Psoas muscle (tissue), 8 donors: ENCODE results near the gene CLEC2L. TPM values are rescaled to one million over a fixed set of nuclear protein-coding genes. Genes with fewer than 3 reads are reported as not detected.

Source experiments
- ATAC-seq, 4 donors: fragments of 200-7000 bp; cut with Tn5 transposase; one replicate each; pipeline ENCODE4 v1.9.1; 2020; ENCODE audit warnings: moderate library complexity in 3 of 4, mild to moderate bottlenecking in 2 of 4
- DNase-seq, 2 donors: peaks; one replicate each; pipeline ENCODE4 v3.0.0-alpha.2; 2020
- H3K27ac ChIP-seq: fragments of 200-600 bp; one replicate; pipeline ENCODE4 v1.8.0; 2022
- H3K27me3 ChIP-seq, 3 donors: fragments of 200-600 bp in 1 of 3; one replicate each; pipeline versions ENCODE4 v1.6.1 to v1.8.0; 2013 to 2022; ENCODE audit warnings: low read length in 2 of 3, mild to moderate bottlenecking in 2 of 3, moderate library complexity in 1 of 3; ENCODE audit not compliant: insufficient read depth in 3 of 3
- H3K36me3 ChIP-seq, 2 donors: fragments of 200-600 bp in 1 of 2; one replicate each; pipeline versions ENCODE4 v1.6.1 to v1.8.0; 2013 to 2022; ENCODE audit warnings: low read depth in 1 of 2, mild to moderate bottlenecking in 1 of 2, moderate library complexity in 1 of 2; ENCODE audit not compliant: insufficient read depth in 1 of 2
- H3K4me1 ChIP-seq: fragments of 200-600 bp; one replicate; pipeline ENCODE4 v1.8.0; 2022
- H3K4me3 ChIP-seq: fragments of 200-600 bp; one replicate; pipeline ENCODE4 v1.8.0; 2022; ENCODE audit warnings: mild to moderate bottlenecking
- H3K9me3 ChIP-seq: fragments of 200-600 bp; one replicate; pipeline ENCODE4 v1.8.0; 2022
- WGBS, 3 donors: extraction: QIAGEN DNeasy Blood & Tissue Kit; methylation state at CpG; one replicate each; pipeline versions ENCODE4 v1.1.6 to v1.1.7; 2013; 5-methylcytosine and 5-hydroxymethylcytosine counted together
- intact Hi-C, 2 donors: fragments of 100-400 bp; cut with DNase I; formaldehyde crosslinking; loops; one replicate each; pipeline versions ENCODE4 v1.11.0 to v1.14.2; 2022
- polyA plus RNA-seq, 3 donors: library from polyadenylated mRNA; stranded (reverse); fragments of 200-250 nt; gene quantifications; one replicate each; pipeline ENCODE4 v1.2.3, GENCODE V29; 2013
- total RNA-seq, 4 donors: library from RNA; stranded (reverse); fragmentation: NEBNext Ultra II Directional in 2 of 4; extraction: Animal tissue kit (Norgen Biotek cat#: 25700) in 2 of 4; gene quantifications; one replicate each; pipeline versions ENCODE4 v1.2.1 to v1.2.4, GENCODE V29; 2021 to 2023
- TF ChIP-seq, protein P1 (sequence below): fragments of 200-600 bp; IDR thresholded peaks from one replicate; pipeline ENCODE4 v1.8.0; 2022; ENCODE audit warnings: antibody characterized with exemption
- donor health status: healthy with polysubstance abuse.
- donor health status: DM: no; HTN: no; CAD: no; lungs with moderate emphysema.
- donor health status: Bipolar disorder and iron deficiency.
- donor health status: healthy.
- donor health status: DM: yes; HTN: yes; CAD: no.
- donor health status: DM: no; HTN: no; CAD: no.
- donor health status: DM: no; HTN: no; CAD: no.
- donor health status: DM: yes; HTN: yes; CAD: no.

CLEC2L gene
- total and polyA plus RNA-seq, 7 donors: 0.12 to 1.5 (median 0.83) TPM; not detected in 1

DNA sequence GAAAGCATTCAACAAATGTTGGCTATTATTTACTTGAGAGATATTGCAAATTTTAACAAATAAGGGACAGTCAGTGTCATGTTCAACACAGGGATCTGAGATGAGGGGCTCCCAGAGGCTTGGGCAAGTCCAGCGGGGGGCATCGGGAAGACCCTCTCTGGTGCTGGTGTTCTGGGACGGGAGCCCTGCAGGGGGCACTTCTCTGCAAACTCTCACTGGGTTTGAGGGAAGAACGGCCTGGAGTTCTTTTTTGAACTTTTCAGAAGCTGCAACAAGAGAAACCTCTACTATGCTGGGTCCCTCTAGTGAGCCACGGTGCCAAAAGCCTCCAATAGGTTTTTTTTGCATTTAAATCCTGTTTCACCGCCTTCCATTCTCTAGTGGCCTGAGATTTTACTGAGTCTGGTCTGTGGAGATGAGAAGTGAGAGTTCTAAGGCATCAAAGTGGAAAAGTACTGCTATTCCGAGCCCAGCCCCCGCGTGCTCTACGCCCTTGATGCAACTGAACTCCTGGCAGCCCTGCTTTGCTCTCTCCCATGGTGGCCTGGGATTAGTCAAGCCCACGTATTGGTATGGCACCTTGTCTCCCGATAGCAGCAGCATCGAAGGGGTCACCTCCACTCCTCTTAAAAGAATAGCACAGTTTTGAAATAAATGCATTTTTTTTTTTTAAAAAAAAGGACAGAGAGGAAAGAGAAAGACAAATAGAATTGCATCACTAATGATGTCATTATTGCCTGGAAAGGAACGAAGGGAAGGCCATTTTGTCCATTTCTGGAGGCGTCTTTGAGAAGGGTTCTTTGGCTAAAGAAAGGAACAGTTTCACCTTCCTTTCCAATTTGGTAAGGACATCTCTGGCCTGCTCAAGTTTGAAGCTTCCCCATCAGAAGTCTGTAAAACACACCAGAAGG lies 43.5 kb downstream of the CLEC2L start:
- Histone ChIP-seq H3K27me3 (no peaks in the 10 kb centered on the region), H3K36me3 (peaks cover 0 to 26% of the 10 kb centered on the region in 2 donors), H3K27ac (no peak overlapping the region), H3K4me1 (peaks cover 11% of the 10 kb centered on the region), H3K4me3 (no peak overlapping the region), H3K9me3 (no peaks in the 10 kb centered on the region)
- TF ChIP-seq, protein P1, sequence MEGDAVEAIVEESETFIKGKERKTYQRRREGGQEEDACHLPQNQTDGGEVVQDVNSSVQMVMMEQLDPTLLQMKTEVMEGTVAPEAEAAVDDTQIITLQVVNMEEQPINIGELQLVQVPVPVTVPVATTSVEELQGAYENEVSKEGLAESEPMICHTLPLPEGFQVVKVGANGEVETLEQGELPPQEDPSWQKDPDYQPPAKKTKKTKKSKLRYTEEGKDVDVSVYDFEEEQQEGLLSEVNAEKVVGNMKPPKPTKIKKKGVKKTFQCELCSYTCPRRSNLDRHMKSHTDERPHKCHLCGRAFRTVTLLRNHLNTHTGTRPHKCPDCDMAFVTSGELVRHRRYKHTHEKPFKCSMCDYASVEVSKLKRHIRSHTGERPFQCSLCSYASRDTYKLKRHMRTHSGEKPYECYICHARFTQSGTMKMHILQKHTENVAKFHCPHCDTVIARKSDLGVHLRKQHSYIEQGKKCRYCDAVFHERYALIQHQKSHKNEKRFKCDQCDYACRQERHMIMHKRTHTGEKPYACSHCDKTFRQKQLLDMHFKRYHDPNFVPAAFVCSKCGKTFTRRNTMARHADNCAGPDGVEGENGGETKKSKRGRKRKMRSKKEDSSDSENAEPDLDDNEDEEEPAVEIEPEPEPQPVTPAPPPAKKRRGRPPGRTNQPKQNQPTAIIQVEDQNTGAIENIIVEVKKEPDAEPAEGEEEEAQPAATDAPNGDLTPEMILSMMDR: no peak
- intact Hi-C loops: loop anchor here in 1 of 2 donors (5.0 kb wide), 1 partner anchor 65 kb away; no protein-coding TSS in a partner anchor
- DNase-seq: no peak
- 82 to 89% (median 83%) methylated on average over 15 of the region's 15 CpGs for WGBS, 3 donors
- no peak for ATAC-seq

DNA sequence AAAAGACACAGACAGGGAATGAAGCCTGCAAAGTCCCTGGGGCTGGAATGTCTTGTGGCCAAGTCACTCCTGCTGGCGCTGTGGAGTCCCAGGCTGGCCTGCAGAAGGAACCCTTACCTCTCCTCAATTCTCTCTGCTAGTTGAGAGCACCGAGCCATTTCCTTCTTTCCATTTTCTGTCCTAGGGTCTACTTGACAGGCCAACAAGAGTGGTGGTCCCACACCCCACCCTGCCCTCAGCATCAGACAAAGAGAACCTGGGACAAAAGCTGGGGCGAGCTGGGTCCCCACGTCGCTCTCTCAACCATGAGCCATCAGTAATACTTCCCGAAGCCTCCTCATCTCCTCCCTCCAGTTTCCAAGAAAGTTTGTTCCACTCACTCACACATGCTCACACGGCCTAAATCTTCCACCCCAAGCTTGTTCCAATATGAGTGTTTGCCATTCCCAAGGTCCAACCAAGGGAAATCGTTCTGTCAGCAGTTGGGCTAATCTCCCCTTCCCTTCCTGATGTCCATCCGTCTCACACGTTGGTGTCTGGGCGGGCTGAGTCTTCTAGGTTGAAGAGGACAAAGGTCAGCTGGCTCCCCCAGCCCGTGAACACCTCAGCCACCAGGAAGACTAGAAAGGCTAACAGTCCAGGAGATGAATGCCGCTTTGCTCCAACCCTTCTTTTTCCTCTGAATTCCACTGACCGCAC lies 44.3 kb downstream of the CLEC2L start:
- ATAC-seq (no peak), DNase-seq (no peak)
- Histone ChIP-seq H3K27me3 (no peaks in the 10 kb centered on the region), H3K4me3 (no peak overlapping the region), H3K9me3 (no peaks in the 10 kb centered on the region), H3K4me1 (peaks cover 11% of the 10 kb centered on the region), H3K27ac (no peak overlapping the region), H3K36me3 (peaks cover 0 to 31% of the 10 kb centered on the region in 2 donors)
- WGBS, 3 donors: 85 to 91% (median 87%) methylated on average over 14 of the region's 14 CpGs
- TF ChIP-seq, protein P1: no peak
- intact Hi-C loops: loop anchor here in 1 of 2 donors (5.0 kb wide), 1 partner anchor 65 kb away; no protein-coding TSS in a partner anchor

DNA sequence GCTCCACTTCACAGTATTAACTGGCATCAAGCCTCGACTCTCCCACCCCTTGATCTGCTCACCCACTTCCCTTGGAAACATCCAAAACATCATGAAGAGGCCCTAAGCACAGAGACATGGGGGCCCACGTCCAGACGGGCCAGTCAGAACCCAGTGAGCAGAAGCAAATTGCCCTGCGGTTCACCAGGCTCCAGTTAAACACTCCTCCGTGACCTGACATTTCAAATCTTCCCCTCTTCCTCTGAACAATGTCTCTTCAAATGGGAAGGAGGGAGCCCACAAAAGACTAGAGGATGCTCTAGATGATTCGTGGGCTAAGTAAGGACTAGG lies 44.8 kb downstream of the CLEC2L start:
- ATAC-seq: no peak
- H3K36me3 ChIP-seq: peaks cover 0 to 36% of the 10 kb centered on the region in 2 donors
- intact Hi-C loops: loop anchor here in 1 of 2 donors (5.0 kb wide), 1 partner anchor 66 kb away; no protein-coding TSS in a partner anchor

DNA sequence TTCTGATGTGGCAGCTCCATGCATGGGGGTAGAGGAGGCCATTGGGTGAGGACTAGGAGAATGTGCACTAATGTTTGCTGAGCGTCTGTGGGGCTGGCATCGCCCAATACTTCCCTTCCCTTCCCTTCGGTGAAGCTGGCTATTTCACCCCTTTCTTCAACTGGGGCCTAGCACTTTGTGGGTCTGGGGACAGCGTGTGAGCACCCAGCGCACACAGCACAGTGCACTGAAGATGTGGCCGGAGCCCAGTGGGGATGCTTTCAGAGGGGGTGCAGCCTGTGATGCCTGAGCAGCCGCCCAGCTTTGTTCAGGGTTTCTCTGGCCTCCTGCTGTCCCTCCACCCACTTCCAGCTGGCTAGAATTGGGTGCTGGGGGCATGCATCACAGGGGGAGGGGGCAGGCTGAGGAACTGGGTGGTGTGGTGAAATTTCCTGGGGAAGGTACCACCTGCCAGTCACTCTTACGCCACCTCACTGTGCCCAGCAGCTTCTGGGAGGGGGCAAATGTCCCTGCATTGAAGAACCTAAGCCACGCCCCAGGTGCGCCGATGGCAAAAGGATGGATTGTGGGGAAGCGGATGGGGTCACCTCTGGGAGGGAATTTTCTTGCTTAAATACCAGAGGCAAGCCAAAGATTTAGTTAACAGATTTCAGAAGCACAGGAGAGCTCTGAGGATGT lies 45.5 kb downstream of the CLEC2L start:
- 92 to 97% (median 97%) methylated on average over 12 of the region's 12 CpGs for WGBS, 3 donors
- no peaks in the 10 kb centered on the region for H3K9me3 ChIP-seq
- H3K4me3 ChIP-seq: no peak overlapping the region
- H3K27me3 ChIP-seq: no peaks in the 10 kb centered on the region
- no peak overlapping the region for H3K27ac ChIP-seq
- ATAC-seq (no peak), DNase-seq (no peak)
- peaks cover 18% of the 10 kb centered on the region for H3K4me1 ChIP-seq
- TF ChIP-seq, protein P1: no peak
- H3K36me3 ChIP-seq: peaks cover 0 to 42% of the 10 kb centered on the region in 2 donors
- intact Hi-C loops: loop anchor here in 1 of 2 donors (5.0 kb wide), 1 partner anchor 67 kb away; no protein-coding TSS in a partner anchor

More for the DNA sequence above, 44.8 kb downstream of the CLEC2L start:
- WGBS, 3 donors: 88 to 92% (median 90%) methylated on average over 6 of the region's 6 CpGs
- TF ChIP-seq, protein P1: no peak
- no peak overlapping the region for H3K27ac ChIP-seq
- no peak for DNase-seq
- H3K4me1 ChIP-seq: peaks cover 11% of the 10 kb centered on the region
- H3K27me3 ChIP-seq: no peaks in the 10 kb centered on the region
- no peaks in the 10 kb centered on the region for H3K9me3 ChIP-seq
- H3K4me3 ChIP-seq: no peak overlapping the region
